HK-2 (cell line): ENCODE data around the gene SULT2B1.
A peak's percentile ranks its signal among the peaks of the same experiment; 100 is the strongest.
"Not testable (repeated sequence)": the region's sequence is repeated elsewhere in the genome, so short reads cannot be mapped to it uniquely, and the experiment has no call there.

Source experiments
- DNase-seq: peaks from one replicate; pipeline ENCODE4 v3.0.0-alpha.2; 2018; ENCODE audit not compliant: unreplicated experiment

SULT2B1 gene

GRCh38 chr19:48529156-48529555 is 22.8 kb upstream of the SULT2B1 start:
- no peak for DNase-seq

GRCh38 chr19:48530066-48530720 is 21.8 kb upstream of the SULT2B1 start:
- DNase-seq: no peak

DNA sequence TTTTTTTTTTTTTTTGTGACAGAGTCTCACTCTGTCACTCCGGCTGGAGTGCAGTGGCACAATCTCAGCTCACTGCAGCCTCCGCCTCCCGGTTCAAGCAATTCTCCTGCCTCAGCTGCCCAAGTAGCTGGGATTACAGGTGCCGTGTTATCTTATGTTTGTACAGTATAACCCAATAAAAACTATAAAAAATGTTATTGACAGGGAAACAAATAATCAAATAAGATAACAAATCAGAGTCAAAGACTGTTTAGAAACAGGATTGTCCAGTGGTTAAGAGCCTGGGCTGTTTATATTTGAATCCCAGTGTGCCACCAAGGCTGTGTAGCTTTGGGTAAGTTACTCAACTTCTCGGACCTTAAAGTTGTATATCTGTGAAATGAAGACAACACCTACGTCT is 21.2 kb upstream of the SULT2B1 start:
- DNase-seq: no peak

GRCh38 chr19:48533770-48534169 is 18.2 kb upstream of the SULT2B1 start:
- DNase-seq: no peak

DNA sequence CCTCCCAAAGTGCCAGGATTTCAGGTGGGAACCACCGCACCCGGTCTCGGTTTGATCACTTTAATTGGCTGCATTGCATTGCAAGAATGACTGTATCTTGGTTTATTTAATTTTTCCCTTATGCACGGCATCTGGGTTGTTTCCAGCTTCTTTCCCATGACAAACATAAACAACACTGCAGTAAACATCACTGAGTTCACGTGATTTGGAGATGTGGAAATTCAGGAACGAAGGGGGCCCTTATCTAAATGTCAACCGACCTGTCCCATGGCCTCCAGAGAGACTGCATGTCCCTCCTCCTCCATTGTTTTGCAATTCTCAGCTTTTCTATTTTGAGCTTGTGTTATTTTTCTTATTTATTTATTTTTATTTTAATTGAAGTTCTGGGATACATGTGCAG is 14.4 kb upstream of the SULT2B1 start:
- no peak for DNase-seq

DNA sequence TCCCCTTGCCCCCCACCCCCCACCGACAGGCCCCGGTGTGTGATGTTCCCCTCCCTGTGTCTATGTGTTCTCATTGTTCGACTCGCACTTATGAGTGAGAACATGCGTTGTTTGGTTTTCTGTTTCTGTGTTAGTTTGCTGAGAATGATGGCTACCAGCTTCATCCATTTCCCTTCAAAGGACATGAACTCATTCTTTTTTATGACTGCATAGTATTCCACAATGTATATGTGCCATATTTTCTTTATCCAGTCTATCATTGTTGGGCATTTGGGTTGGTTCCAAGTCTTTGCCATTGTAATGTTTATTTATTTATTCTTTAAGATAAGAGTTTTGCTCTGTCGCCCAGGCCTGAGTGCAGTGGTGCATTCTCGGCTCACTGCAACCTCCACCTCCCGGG is 13.9 kb upstream of the SULT2B1 start:
- DNase-seq: not testable (repeated sequence)

DNA sequence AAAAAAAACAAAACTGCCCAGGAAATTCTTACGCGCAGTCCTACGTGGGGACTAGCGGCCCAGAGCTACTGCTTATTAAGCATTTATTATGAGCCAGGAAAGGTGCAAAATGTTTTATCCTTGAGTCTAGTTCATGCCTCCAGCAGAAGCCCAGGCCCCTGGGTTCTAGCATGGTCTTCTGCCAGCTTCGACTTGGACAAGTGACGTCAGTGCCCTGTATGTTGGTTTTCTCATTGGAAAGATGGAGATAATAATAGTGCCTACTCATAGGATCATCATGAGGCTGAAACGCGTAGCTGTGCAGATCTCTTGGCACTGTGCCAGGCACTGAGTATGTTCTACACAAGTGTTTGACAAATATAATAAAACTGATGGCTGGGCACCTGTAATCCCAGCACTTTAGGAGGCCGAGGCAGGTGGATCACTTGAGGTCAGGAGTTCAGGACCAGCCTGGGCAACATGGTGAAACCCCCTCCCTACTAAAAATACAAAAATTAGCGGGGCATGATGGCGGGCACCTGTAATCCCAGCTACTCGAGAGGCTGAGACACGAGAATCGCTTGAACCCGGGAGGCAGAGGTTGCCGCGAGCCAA is 12.4 kb upstream of the SULT2B1 start:
- no peak for DNase-seq

DNA sequence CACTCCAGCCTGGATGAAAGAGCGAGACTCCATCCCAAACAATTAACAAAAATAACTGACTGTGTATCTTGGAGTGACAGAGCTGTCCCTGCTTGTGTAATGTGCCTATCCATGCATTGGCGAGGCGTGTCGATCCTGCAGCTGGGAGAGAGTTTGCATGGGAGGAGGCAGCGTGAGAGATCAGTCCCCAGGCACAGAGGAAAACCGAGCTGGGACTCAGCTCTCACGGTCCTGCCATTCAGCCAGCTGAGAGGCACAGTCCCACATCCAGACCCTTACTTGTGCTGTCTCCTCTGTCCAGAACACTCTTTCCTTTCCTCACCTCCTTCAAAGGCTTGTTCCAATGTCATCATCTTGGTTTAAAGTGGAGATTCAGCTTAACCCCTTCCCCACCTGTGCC is 11.9 kb upstream of the SULT2B1 start:
- no peak for DNase-seq

DNA sequence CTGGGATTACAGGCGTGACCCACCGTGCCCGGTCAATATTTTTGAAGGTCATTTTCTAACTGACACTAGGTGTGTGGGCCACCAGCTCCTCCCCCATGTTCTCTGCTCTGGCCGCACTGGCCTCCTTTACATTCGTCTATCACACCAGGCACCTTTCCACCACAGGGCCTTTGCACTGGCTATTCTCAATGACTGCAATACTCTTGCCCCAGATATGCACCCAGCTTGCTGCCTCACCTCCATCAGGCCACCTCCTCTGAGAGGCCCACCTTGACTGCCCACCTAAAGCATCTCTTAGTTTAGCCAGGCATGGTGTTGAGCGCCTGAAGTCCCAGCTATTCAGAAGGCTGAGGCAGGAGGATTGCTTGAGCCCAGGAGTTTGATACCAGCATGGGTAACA is 10.2 kb upstream of the SULT2B1 start:
- no peak for DNase-seq

- peak; percentile 80 for DNase-seq
Observed at GRCh38 chr19:48543121-48543710, 8.8 kb upstream of the SULT2B1 start.

DNA sequence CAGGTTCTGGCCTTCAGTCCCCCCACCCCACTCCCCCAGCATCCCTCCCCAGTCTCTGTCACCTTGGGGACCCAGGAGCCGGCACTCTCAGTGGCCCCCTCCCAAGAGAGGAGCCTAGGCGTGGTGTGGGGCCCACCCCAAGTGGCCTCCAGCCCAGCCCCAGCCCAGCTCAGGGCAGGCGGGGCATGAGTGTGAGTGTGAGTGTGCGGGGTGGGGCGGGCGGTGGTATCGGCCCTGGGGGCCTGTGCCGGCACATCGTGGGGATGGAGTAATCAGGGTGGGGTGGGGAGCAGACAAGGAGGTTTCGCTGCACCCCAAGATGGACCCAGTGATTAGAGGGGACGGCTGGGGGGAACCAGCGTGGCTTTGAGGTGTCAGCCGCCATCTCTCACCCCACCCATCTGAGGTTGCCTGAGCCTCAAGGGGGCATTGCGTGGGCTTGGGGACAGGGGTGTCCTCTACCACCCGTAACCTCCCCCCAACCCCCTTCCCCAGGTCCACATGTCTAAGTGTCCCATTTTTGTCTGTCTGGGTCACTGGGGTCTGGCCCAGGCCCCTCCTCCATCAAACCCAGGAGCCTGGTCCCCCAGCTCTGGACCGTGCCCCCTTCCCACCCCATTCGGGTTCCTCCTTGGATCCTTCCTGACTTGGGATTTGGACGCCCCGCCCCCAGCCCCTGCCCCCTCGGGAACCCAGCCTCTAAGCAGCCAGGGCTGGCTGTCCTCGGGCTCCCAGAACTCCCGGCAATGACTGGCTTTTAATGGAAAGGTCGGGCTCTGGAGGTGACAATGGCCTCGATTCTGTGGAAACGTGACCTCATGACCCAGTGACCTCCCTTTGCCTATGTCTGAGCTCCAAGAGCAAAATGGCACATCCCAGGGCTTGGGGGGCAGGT is 6.9 kb upstream of the SULT2B1 start:
- no peak for DNase-seq

- DNase-seq: no peak
Observed at GRCh38 chr19:48547722-48548121, 4.2 kb upstream of the SULT2B1 start.

- no peak for DNase-seq
Observed at GRCh38 chr19:48548253-48548911, 3.6 kb upstream of the SULT2B1 start.

DNA sequence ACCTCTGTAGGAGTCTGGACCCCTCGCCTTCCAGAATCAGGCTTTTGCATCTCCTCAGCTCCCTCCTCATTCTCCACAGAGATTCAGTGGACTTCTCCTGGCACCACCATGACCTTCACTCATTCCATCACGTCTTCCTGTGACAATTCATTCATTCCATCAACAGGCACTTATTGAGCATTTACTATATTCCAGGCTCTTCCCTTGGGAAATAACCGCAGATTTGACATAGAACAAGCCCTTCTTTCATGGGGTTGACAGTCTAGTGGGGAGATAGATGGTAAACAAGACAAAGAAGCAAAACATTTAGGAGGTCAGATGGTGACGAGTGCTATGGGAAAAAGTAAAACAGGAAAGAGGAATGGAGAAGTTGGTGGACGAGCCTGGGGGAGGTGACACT is 2.6 kb upstream of the SULT2B1 start:
- no peak for DNase-seq

GRCh38 chr19:48552406-48553322 is 692 bp downstream of the SULT2B1 start:
- no peak for DNase-seq

GRCh38 chr19:48553676-48554384 is 1.9 kb downstream of the SULT2B1 start:
- peak; percentile 64 for DNase-seq

- peak; percentile 55 for DNase-seq
Observed at GRCh38 chr19:48554385-48555091, 2.6 kb downstream of the SULT2B1 start.

- DNase-seq: peak; percentile 61
Observed at GRCh38 chr19:48556163-48556562, 4.2 kb downstream of the SULT2B1 start.

GRCh38 chr19:48556825-48557224 is 4.9 kb downstream of the SULT2B1 start:
- DNase-seq: no peak
